Epithelial cell of proximal tubule (primary cell): ENCODE results near the gene HOXB13. TPM values are rescaled to one million over a fixed set of nuclear protein-coding genes. Genes with fewer than 3 reads are reported as not detected.

Experiments used
- DNase-seq: peaks from one replicate; pipeline ENCODE4 v3.0.0-alpha.2; 2011; ENCODE audit warnings: low read depth
- H3K4me3 ChIP-seq: 2 replicates; pipeline ENCODE4 v1.5.1; 2011; ENCODE audit warnings: low read depth, mild to moderate bottlenecking, low read length
- CTCF ChIP-seq: conservative IDR thresholded peaks from 2 replicates; pipeline ENCODE4 v1.5.1; 2012; ENCODE audit warnings: low read depth, mild to moderate bottlenecking, low read length
- total RNA-seq: library from RNA; depleted of rRNA; stranded (reverse); fragments of >200 nt; gene quantifications from 2 replicates; pipeline ENCODE4 v1.2.3, GENCODE V29; 2015

HOXB13 gene
- total RNA-seq, 1 donor from 2014 or later = not detected

- no peak for DNase-seq
- H3K4me3 ChIP-seq = no peak overlapping the region
- TF ChIP-seq CTCF = no peak
These were observed 9.9 kb upstream of the HOXB13 start for GRCh38 chr17:48738424-48738802.

- H3K4me3 ChIP-seq = no peak overlapping the region
- DNase-seq = no peak
- TF ChIP-seq CTCF = no peak
These were observed 8.9 kb upstream of the HOXB13 start for GRCh38 chr17:48737330-48738043.

- TF ChIP-seq CTCF = no peak
- no peak for DNase-seq
- H3K4me3 ChIP-seq = no peak overlapping the region
These were observed 6.5 kb upstream of the HOXB13 start for GRCh38 chr17:48735062-48735351.

- no peak for DNase-seq
- TF ChIP-seq CTCF = no peak
- no peak overlapping the region for H3K4me3 ChIP-seq
These were observed 5.9 kb upstream of the HOXB13 start for GRCh38 chr17:48734333-48735061.

- no peak overlapping the region for H3K4me3 ChIP-seq
- no peak for TF ChIP-seq CTCF
- no peak for DNase-seq
These were observed 5.2 kb upstream of the HOXB13 start for GRCh38 chr17:48733632-48734328.

- no peak overlapping the region for H3K4me3 ChIP-seq
These were observed 4.4 kb upstream of the HOXB13 start for GRCh38 chr17:48732688-48733629.

More at GRCh38 chr17:48732688-48733629, 4.4 kb upstream of the HOXB13 start:
- TF ChIP-seq CTCF = no peak
- no peak for DNase-seq
